Measurements from ENCODE around the gene IER5.

DNA sequence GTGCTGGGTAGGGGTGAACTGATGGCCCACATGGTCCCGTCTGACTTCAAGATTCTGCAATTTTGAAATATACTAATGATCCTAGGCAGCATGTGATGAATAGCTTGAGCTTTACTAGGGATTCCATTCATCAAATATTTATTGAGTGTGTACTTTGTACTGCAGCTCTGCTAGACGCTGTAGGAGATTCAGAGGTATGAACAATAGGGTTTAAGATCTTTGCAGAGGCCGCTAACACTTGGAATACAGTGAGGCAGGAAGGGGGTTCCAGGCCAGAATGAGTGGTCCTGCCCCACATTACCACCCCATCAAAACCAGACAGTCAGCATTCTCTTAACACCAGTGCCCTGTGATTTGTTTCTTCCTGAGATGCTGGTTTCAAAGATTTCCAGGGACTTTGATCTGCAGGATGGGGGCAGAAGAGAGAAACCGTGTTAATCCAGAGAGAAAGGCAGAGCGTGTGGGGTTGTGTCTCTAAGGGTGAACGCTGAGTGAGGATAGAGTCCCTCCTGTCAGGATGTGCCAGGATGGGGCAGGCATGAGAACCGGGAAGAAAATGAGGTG lies 19.9 kb downstream of the IER5 start:
- TF ChIP-seq, protein P1, sequence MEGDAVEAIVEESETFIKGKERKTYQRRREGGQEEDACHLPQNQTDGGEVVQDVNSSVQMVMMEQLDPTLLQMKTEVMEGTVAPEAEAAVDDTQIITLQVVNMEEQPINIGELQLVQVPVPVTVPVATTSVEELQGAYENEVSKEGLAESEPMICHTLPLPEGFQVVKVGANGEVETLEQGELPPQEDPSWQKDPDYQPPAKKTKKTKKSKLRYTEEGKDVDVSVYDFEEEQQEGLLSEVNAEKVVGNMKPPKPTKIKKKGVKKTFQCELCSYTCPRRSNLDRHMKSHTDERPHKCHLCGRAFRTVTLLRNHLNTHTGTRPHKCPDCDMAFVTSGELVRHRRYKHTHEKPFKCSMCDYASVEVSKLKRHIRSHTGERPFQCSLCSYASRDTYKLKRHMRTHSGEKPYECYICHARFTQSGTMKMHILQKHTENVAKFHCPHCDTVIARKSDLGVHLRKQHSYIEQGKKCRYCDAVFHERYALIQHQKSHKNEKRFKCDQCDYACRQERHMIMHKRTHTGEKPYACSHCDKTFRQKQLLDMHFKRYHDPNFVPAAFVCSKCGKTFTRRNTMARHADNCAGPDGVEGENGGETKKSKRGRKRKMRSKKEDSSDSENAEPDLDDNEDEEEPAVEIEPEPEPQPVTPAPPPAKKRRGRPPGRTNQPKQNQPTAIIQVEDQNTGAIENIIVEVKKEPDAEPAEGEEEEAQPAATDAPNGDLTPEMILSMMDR (IDR thresholded peaks at IDR 0.05): no peak
- TF ChIP-seq SIN3A (IDR thresholded peaks at IDR 0.05; ENCODE audit: borderline replicate concordance, insufficient read depth, low read depth, low read length): no peak
- TF ChIP-seq POLR2AphosphoS5 (IDR thresholded peaks at IDR 0.05; ENCODE audit: low read depth, low read length): no peak
- TF ChIP-seq, protein P2, sequence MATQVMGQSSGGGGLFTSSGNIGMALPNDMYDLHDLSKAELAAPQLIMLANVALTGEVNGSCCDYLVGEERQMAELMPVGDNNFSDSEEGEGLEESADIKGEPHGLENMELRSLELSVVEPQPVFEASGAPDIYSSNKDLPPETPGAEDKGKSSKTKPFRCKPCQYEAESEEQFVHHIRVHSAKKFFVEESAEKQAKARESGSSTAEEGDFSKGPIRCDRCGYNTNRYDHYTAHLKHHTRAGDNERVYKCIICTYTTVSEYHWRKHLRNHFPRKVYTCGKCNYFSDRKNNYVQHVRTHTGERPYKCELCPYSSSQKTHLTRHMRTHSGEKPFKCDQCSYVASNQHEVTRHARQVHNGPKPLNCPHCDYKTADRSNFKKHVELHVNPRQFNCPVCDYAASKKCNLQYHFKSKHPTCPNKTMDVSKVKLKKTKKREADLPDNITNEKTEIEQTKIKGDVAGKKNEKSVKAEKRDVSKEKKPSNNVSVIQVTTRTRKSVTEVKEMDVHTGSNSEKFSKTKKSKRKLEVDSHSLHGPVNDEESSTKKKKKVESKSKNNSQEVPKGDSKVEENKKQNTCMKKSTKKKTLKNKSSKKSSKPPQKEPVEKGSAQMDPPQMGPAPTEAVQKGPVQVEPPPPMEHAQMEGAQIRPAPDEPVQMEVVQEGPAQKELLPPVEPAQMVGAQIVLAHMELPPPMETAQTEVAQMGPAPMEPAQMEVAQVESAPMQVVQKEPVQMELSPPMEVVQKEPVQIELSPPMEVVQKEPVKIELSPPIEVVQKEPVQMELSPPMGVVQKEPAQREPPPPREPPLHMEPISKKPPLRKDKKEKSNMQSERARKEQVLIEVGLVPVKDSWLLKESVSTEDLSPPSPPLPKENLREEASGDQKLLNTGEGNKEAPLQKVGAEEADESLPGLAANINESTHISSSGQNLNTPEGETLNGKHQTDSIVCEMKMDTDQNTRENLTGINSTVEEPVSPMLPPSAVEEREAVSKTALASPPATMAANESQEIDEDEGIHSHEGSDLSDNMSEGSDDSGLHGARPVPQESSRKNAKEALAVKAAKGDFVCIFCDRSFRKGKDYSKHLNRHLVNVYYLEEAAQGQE (IDR thresholded peaks at IDR 0.05; ENCODE audit: insufficient read depth in 1 of 2, low read depth in 2 of 2, low read length in 1 of 2): no peak
- TF ChIP-seq TCF7L2 (IDR thresholded peaks at IDR 0.05; ENCODE audit: low read depth, low read length): no peak
